AG09319 (cell line): ENCODE measurements around the gene SAMD13.

ENCODE experiments used
- DNase-seq: peaks from one replicate; pipeline ENCODE4 v3.0.0-alpha.2; 2010; ENCODE audit warnings: low read depth; ENCODE audit errors: extremely low read depth
- CTCF ChIP-seq: IDR thresholded peaks from 2 replicates; pipeline ENCODE4 v1.5.1; 2011; ENCODE audit warnings: low read depth, mild to moderate bottlenecking, inconsistent platforms, low read length, moderate library complexity

SAMD13 gene

GRCh38 chr1:84297546-84298244 is 3.8 kb upstream of the SAMD13 start:
- DNase-seq = no peak
- TF ChIP-seq CTCF = no peak

- no peak for TF ChIP-seq CTCF
- no peak for DNase-seq
These were observed 3.2 kb upstream of the SAMD13 start for GRCh38 chr1:84298328-84298683.

GRCh38 chr1:84298684-84299535 is 2.6 kb upstream of the SAMD13 start:
- no peak for DNase-seq
- no peak; the same call in 1 of the 2 replicates for TF ChIP-seq CTCF

- no peak for DNase-seq
- no peak for TF ChIP-seq CTCF
These were observed 1.9 kb upstream of the SAMD13 start for GRCh38 chr1:84299536-84300170.

GRCh38 chr1:84300501-84300900 is 1.0 kb upstream of the SAMD13 start:
- no peak for TF ChIP-seq CTCF
- no peak for DNase-seq

- DNase-seq = no peak
- TF ChIP-seq CTCF = no peak
These were observed 377 bp downstream of the SAMD13 start for GRCh38 chr1:84301785-84302385.
